ENCODE measurements around the gene HEPHL1.
"Not testable (repeated sequence)": the region's sequence is repeated elsewhere in the genome, so short reads cannot be mapped to it uniquely, and the experiment has no call there.

HEPHL1 gene

GRCh38 chr11:94111241-94111640, 90.1 kb downstream of the HEPHL1 start:
- ChIA-PET CTCF (no interaction called here), POLR2A (no interaction called here)

GRCh38 chr11:94111660-94112059, 90.5 kb downstream of the HEPHL1 start:
- ChIA-PET CTCF (no interaction called here), POLR2A (no interaction called here)
- no peak for DNase-seq (ENCODE audit: extremely low spot score)
- TF ChIP-seq CTCF (IDR thresholded peaks at IDR 0.05; ENCODE audit: control extremely low read depth, extremely low read depth, low read depth, missing control alignments): no peak

More at GRCh38 chr11:94111241-94111640, 90.1 kb downstream of the HEPHL1 start:
- DNase-seq (ENCODE audit: extremely low spot score): no peak
- TF ChIP-seq CTCF (IDR thresholded peaks at IDR 0.05; ENCODE audit: control extremely low read depth, extremely low read depth, low read depth, missing control alignments): no peak

- TF ChIP-seq CTCF (IDR thresholded peaks at IDR 0.05; ENCODE audit: control extremely low read depth, extremely low read depth, low read depth, missing control alignments): no peak
- ChIA-PET CTCF (interaction anchor here (1.2 kb wide), 1 partner anchor 9 kb away, joined by 3 read pairs; no protein-coding TSS in a partner anchor), POLR2A (no interaction called here)
- no peak for DNase-seq (ENCODE audit: extremely low spot score)
Observed at GRCh38 chr11:94112206-94112953, 91.2 kb downstream of the HEPHL1 start.

- POLR2A ChIA-PET: no interaction called here
- DNase-seq (ENCODE audit: extremely low spot score): no peak
- CTCF ChIA-PET: interaction anchor here (1.0 kb wide), 1 partner anchor 9 kb away, joined by 3 read pairs; no protein-coding TSS in a partner anchor
- TF ChIP-seq CTCF (IDR thresholded peaks at IDR 0.05; ENCODE audit: control extremely low read depth, extremely low read depth, low read depth, missing control alignments): no peak
Observed at GRCh38 chr11:94117197-94117574, 96.0 kb downstream of the HEPHL1 start.

GRCh38 chr11:94117871-94118270, 96.7 kb downstream of the HEPHL1 start:
- ChIA-PET CTCF (no interaction called here), POLR2A (no interaction called here)
- no peak for DNase-seq (ENCODE audit: extremely low spot score)
- no peak for TF ChIP-seq CTCF (IDR thresholded peaks at IDR 0.05; ENCODE audit: control extremely low read depth, extremely low read depth, low read depth, missing control alignments)

- CTCF ChIA-PET: interaction anchor here (2.2 kb wide), 1 partner anchor 9 kb away, joined by 8 read pairs; the partner anchor contains the start of gene PANX1
- DNase-seq (ENCODE audit: extremely low spot score); POLR2A ChIA-PET: not testable (repeated sequence)
Observed at GRCh38 chr11:94119676-94120075, 98.5 kb downstream of the HEPHL1 start.

- CTCF ChIA-PET: interaction anchor here (1.1 to 2.2 kb wide), 2 partner anchors 8 to 12 kb away, joined by 3 to 8 read pairs; partner anchors contain the start of gene PANX1
- POLR2A ChIA-PET: not testable (repeated sequence)
Observed at GRCh38 chr11:94120516-94120915, 99.4 kb downstream of the HEPHL1 start.

More at GRCh38 chr11:94120516-94120915, 99.4 kb downstream of the HEPHL1 start:
- not testable (repeated sequence) for DNase-seq (ENCODE audit: extremely low spot score)

All from GM10248 (cell line).